ENCODE measurements around the gene YIPF5. TPM values are rescaled to one million over a fixed set of nuclear protein-coding genes. Genes with fewer than 3 reads are reported as not detected.
A peak's percentile ranks its signal among the peaks of the same experiment; 100 is the strongest.

The YIPF5 gene
- total RNA-seq, 1 experiment from 2014 or later = 44.5 TPM

DNA sequence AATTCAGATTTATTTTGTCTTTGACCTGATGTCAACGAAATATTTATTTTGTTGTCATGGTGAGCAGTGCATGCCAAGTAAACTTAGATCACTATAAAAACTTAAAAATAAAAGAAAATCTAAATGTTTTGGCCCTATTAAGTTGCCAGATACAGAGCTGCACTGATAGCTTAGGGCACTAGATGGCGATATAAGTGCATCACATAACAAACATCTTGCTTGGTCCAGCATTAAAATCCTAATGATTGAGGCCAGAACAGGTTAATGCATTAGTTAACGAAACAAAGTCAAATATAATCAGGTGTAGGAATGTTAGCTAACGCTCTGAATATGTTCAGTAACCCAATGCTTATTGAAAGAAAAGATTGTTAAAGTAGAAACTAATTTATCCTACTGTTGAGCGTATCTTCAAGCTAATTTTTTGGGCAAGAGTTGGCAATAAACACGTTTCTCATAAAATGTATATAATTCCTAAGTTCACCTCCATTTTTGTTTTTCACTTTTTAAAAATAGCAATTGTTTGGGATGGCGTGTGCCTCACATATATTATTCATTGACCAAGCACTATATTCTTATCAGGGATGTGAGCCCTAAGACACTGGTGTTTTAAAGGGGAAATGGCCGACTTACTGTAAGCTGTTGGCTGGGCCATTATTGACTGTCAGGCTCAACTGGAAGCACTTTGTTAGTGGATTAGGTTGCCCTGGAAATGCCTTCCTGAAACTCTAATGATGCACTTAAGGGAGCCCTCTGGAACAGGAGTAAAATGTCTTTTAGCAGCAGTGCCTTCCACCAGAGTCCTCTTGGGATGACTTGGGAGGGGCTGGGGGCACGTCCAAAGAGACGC is 33.5 kb upstream of the YIPF5 start:
- Histone ChIP-seq H3K9me3 (ENCODE audit: control insufficient read depth in 1 of 2, insufficient read depth in 1 of 2, low read depth in 1 of 2, low read length in 2 of 2) (no peaks in the 10 kb centered on the region), H3K36me3 (ENCODE audit: control insufficient read depth in 1 of 2, insufficient read depth in 2 of 2, low read length in 2 of 2) (no peaks in the 10 kb centered on the region), H3K4me1 (ENCODE audit: control insufficient read depth in 1 of 2, insufficient read depth in 2 of 2, low read length in 2 of 2) (no peaks in the 10 kb centered on the region), H3K4me2 (ENCODE audit: low read length) (no peak overlapping the region), H3K27me3 (ENCODE audit: insufficient read depth, low read length) (peaks cover 64% of the 10 kb centered on the region), H3K4me3 (replicated peaks in 1 of 2; ENCODE audit: low read depth in 1 of 2, low read length in 2 of 2) (no peak overlapping the region), H4K20me1 (ENCODE audit: insufficient read depth) (0 out of 2 replicates have a peak, but pooled peaks cover 3% of the 10 kb centered on the region), H3K9ac (ENCODE audit: low read length) (no peak overlapping the region), H3K9me2 (ENCODE audit: insufficient read depth) (no peaks in the 10 kb centered on the region), H3K27ac (ENCODE audit: low read depth, low read length) (no peak overlapping the region), H2AFZ (ENCODE audit: low read depth, low read length, poor library complexity, severe bottlenecking) (no peak overlapping the region), H3K79me2 (ENCODE audit: insufficient read depth, low read length) (no peaks in the 10 kb centered on the region)
- peak; percentile 94 for ATAC-seq
- RAD21 ChIA-PET (ENCODE audit: low non-redundant PET in 1 of 2, low total read pairs in 2 of 2, uncharacterized antibody in 2 of 2, unreplicated experiment in 2 of 2) = interaction anchor here in 1 of 2 experiments (1.1 kb wide), 1 partner anchor 1684 kb away, joined by 3 read pairs; no protein-coding TSS in a partner anchor
- peak; percentile 57 for DNase-seq (ENCODE audit: low read depth, low spot score)
- POLR2A ChIA-PET = interaction anchor here (1.0 kb wide), 1 partner anchor 8 kb away, joined by 3 read pairs; no protein-coding TSS in a partner anchor
- CTCF ChIA-PET = interaction anchor here (0.9 to 1.7 kb wide), 13 partner anchors 8 to 1926 kb away, joined by 3 to 15 read pairs (median 5); no protein-coding TSS in a partner anchor
- BruUV-seq (replicated peaks) = no TSS peak
- intact Hi-C loops (cut with micrococcal nuclease) = loop anchor here (2.0 to 10.0 kb wide), 7 partner anchors 188 to 1928 kb away; no protein-coding TSS in a partner anchor
- TF ChIP-seq YY1 (IDR thresholded peaks at IDR 0.05; ENCODE audit: extremely low read depth, insufficient replicate concordance, low read depth, low read length) (no peak), CEBPB (IDR thresholded peaks at IDR 0.05; ENCODE audit: low read depth) (no peak), ZNF274 (IDR thresholded peaks at IDR 0.05; ENCODE audit: low read depth, low read length) (no peak), RAD21 (IDR thresholded peaks at IDR 0.05; ENCODE audit: low read depth) (peak; percentile 87), EZH2 (IDR thresholded peaks at IDR 0.05) (no peak), ELF1 (IDR thresholded peaks at IDR 0.05; ENCODE audit: borderline replicate concordance, low read depth) (no peak)
- TF ChIP-seq, protein P1, sequence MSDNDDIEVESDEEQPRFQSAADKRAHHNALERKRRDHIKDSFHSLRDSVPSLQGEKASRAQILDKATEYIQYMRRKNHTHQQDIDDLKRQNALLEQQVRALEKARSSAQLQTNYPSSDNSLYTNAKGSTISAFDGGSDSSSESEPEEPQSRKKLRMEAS (IDR thresholded peaks at IDR 0.05) = no peak
- TF ChIP-seq, protein P2, sequence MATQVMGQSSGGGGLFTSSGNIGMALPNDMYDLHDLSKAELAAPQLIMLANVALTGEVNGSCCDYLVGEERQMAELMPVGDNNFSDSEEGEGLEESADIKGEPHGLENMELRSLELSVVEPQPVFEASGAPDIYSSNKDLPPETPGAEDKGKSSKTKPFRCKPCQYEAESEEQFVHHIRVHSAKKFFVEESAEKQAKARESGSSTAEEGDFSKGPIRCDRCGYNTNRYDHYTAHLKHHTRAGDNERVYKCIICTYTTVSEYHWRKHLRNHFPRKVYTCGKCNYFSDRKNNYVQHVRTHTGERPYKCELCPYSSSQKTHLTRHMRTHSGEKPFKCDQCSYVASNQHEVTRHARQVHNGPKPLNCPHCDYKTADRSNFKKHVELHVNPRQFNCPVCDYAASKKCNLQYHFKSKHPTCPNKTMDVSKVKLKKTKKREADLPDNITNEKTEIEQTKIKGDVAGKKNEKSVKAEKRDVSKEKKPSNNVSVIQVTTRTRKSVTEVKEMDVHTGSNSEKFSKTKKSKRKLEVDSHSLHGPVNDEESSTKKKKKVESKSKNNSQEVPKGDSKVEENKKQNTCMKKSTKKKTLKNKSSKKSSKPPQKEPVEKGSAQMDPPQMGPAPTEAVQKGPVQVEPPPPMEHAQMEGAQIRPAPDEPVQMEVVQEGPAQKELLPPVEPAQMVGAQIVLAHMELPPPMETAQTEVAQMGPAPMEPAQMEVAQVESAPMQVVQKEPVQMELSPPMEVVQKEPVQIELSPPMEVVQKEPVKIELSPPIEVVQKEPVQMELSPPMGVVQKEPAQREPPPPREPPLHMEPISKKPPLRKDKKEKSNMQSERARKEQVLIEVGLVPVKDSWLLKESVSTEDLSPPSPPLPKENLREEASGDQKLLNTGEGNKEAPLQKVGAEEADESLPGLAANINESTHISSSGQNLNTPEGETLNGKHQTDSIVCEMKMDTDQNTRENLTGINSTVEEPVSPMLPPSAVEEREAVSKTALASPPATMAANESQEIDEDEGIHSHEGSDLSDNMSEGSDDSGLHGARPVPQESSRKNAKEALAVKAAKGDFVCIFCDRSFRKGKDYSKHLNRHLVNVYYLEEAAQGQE (IDR thresholded peaks at IDR 0.05; ENCODE audit: low read depth) = no peak
- TF ChIP-seq, protein P3, sequence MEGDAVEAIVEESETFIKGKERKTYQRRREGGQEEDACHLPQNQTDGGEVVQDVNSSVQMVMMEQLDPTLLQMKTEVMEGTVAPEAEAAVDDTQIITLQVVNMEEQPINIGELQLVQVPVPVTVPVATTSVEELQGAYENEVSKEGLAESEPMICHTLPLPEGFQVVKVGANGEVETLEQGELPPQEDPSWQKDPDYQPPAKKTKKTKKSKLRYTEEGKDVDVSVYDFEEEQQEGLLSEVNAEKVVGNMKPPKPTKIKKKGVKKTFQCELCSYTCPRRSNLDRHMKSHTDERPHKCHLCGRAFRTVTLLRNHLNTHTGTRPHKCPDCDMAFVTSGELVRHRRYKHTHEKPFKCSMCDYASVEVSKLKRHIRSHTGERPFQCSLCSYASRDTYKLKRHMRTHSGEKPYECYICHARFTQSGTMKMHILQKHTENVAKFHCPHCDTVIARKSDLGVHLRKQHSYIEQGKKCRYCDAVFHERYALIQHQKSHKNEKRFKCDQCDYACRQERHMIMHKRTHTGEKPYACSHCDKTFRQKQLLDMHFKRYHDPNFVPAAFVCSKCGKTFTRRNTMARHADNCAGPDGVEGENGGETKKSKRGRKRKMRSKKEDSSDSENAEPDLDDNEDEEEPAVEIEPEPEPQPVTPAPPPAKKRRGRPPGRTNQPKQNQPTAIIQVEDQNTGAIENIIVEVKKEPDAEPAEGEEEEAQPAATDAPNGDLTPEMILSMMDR (IDR thresholded peaks at IDR 0.05 in 2 of 3, conservative IDR thresholded peaks at IDR 0.05 in 1 of 3; ENCODE audit: borderline replicate concordance in 1 of 3, insufficient read depth in 1 of 3, low read depth in 2 of 3, low read length in 2 of 3) = peak; percentile 57 to 87 (median 70); a peak in 5 of 6 replicates

Measured in HCT116 (cell line).